H9 (cell line): Measurements from ENCODE around the gene MRAP. TPM values are rescaled to one million over a fixed set of nuclear protein-coding genes. Genes with fewer than 3 reads are reported as not detected.

Experiments used
- DNase-seq: peaks from one replicate; pipeline ENCODE4 v3.0.0-alpha.2; 2017
- H2AFZ ChIP-seq: one replicate; pipeline ENCODE4 v1.6.1; 2013; ENCODE audit warnings: mild to moderate bottlenecking, low read length, control low read depth, moderate library complexity
- H2AK5ac ChIP-seq: 2 replicates; pipeline ENCODE4 v1.6.1; 2013; ENCODE audit warnings: low read length, control low read depth, mixed read lengths; ENCODE audit not compliant: insufficient read length
- H2BK120ac ChIP-seq: one replicate; pipeline ENCODE4 v1.6.1; 2013; ENCODE audit warnings: low read depth, mild to moderate bottlenecking, low read length, control low read depth, inconsistent platforms; ENCODE audit not compliant: poor library complexity, severe bottlenecking
- H2BK12ac ChIP-seq: 2 replicates; pipeline ENCODE4 v1.6.1; 2013; ENCODE audit warnings: low read length, control low read depth, mixed read lengths, low read depth; ENCODE audit not compliant: insufficient read length
- H2BK15ac ChIP-seq: 2 replicates; pipeline ENCODE4 v1.6.1; 2013; ENCODE audit warnings: low read depth, low read length, control low read depth
- H2BK20ac ChIP-seq: one replicate; pipeline ENCODE4 v1.6.1; 2013; ENCODE audit warnings: low read depth, mild to moderate bottlenecking, low read length, control low read depth, inconsistent platforms; ENCODE audit not compliant: poor library complexity, severe bottlenecking
- H2BK5ac ChIP-seq: 2 replicates; pipeline ENCODE4 v1.6.1; 2013; ENCODE audit warnings: low read length, control low read depth, mixed read lengths; ENCODE audit not compliant: insufficient read length
- H3K14ac ChIP-seq: 2 replicates; pipeline ENCODE4 v1.6.1; 2013; ENCODE audit warnings: low read length, control low read depth; ENCODE audit not compliant: insufficient read depth
- H3K18ac ChIP-seq: 2 replicates; pipeline ENCODE4 v1.6.1; 2013; ENCODE audit warnings: low read depth, mild to moderate bottlenecking, mixed read lengths, low read length, control low read depth; ENCODE audit not compliant: insufficient read length
- H3K23ac ChIP-seq: 2 replicates; pipeline ENCODE4 v1.6.1; 2013; ENCODE audit warnings: low read length, control low read depth, mixed read lengths, low read depth; ENCODE audit not compliant: insufficient read length
- H3K23me2 ChIP-seq: 2 replicates; pipeline ENCODE4 v1.6.1; 2013; ENCODE audit warnings: low read depth, mild to moderate bottlenecking, mixed read lengths, low read length, control low read depth; ENCODE audit not compliant: insufficient read length, poor library complexity, severe bottlenecking
- H3K27ac ChIP-seq: 2 replicates; pipeline ENCODE4 v1.5.1; 2013; ENCODE audit warnings: low read length, control low read depth, mixed read lengths, low read depth; ENCODE audit not compliant: insufficient read length
- H3K27me3 ChIP-seq: 2 replicates; pipeline ENCODE4 v1.6.1; 2013; ENCODE audit warnings: low read length, control low read depth, inconsistent platforms; ENCODE audit not compliant: insufficient read depth
- H3K4ac ChIP-seq: 2 replicates; pipeline ENCODE4 v1.6.1; 2013; ENCODE audit warnings: low read depth, mild to moderate bottlenecking, control low read depth, inconsistent platforms, low read length, moderate library complexity
- H3K4me1 ChIP-seq: 2 replicates; pipeline ENCODE4 v1.6.1; 2013; ENCODE audit warnings: low read length, control low read depth, inconsistent platforms; ENCODE audit not compliant: insufficient read depth
- H3K4me2 ChIP-seq: 2 replicates; pipeline ENCODE4 v1.6.1; 2013; ENCODE audit warnings: low read length, control low read depth, mixed read lengths; ENCODE audit not compliant: insufficient read length, insufficient read depth
- H3K56ac ChIP-seq: 2 replicates; pipeline ENCODE4 v1.6.1; 2013; ENCODE audit warnings: low read depth, mild to moderate bottlenecking, mixed read lengths, low read length, control low read depth; ENCODE audit not compliant: insufficient read length
- H3K79me1 ChIP-seq: 2 replicates; pipeline ENCODE4 v1.6.1; 2013; ENCODE audit warnings: low read depth, mild to moderate bottlenecking, moderate library complexity, low read length, control low read depth, inconsistent platforms; ENCODE audit not compliant: insufficient read depth, poor library complexity, severe bottlenecking
- H3K79me2 ChIP-seq: 2 replicates; pipeline ENCODE4 v1.6.1; 2013; ENCODE audit warnings: low read length, control low read depth, inconsistent platforms; ENCODE audit not compliant: insufficient read depth
- H3K9ac ChIP-seq: 2 replicates; pipeline ENCODE4 v1.6.1; 2013; ENCODE audit warnings: low read length, control low read depth, mixed read lengths; ENCODE audit not compliant: insufficient read length; ENCODE audit errors: extremely low read depth
- H3K9me3 ChIP-seq: one replicate; pipeline ENCODE4 v1.6.1; 2013; ENCODE audit warnings: low read depth, low read length, inconsistent platforms; ENCODE audit not compliant: control insufficient read depth
- H3T11ph ChIP-seq: one replicate; pipeline ENCODE4 v1.6.1; 2013; ENCODE audit warnings: mild to moderate bottlenecking, low read length, control low read depth, inconsistent platforms
- H4K20me1 ChIP-seq: one replicate; pipeline ENCODE4 v1.6.1; 2013; ENCODE audit not compliant: control insufficient read depth, insufficient read length, insufficient read depth
- H4K5ac ChIP-seq: 2 replicates; pipeline ENCODE4 v1.6.1; 2013; ENCODE audit warnings: low read depth, mild to moderate bottlenecking, mixed read lengths, low read length, control low read depth; ENCODE audit not compliant: insufficient read length
- H4K8ac ChIP-seq: replicated peaks from 2 replicates; pipeline ENCODE4 v1.6.1; 2013; ENCODE audit warnings: low read length, control low read depth, mixed read lengths, low read depth; ENCODE audit not compliant: insufficient read length
- H4K91ac ChIP-seq: 2 replicates; pipeline ENCODE4 v1.6.1; 2013; ENCODE audit warnings: low read depth, mild to moderate bottlenecking, moderate library complexity, mixed read lengths, low read length, control low read depth; ENCODE audit not compliant: insufficient read length
- H3K27ac Mint-ChIP-seq, 3 experiments: 2 replicates in 2 of 3; 3 replicates in 1 of 3; pipeline ENCODE4 v1.8.0; 2020 to 2021; ENCODE audit warnings: mixed read lengths in 3 of 3, mild to moderate bottlenecking in 1 of 3, moderate library complexity in 1 of 3
- H3K27me3 Mint-ChIP-seq: 2 replicates; pipeline ENCODE4 v1.8.0; 2021; ENCODE audit warnings: low read depth, mild to moderate bottlenecking, moderate library complexity, mixed read lengths
- H3K36me3 Mint-ChIP-seq, 3 experiments: 2 replicates in 2 of 3; 3 replicates in 1 of 3; pipeline ENCODE4 v1.8.0; 2020 to 2021; ENCODE audit warnings: low read depth in 3 of 3, mixed read lengths in 3 of 3; ENCODE audit not compliant: insufficient read depth in 1 of 3
- H3K4me1 Mint-ChIP-seq, 2 experiments: 2 replicates each; pipeline ENCODE4 v1.8.0; 2020; ENCODE audit warnings: mixed read lengths in 2 of 2
- H3K4me3 Mint-ChIP-seq, 2 experiments: 2 replicates in 1 of 2; 3 replicates in 1 of 2; pipeline ENCODE4 v1.8.0; 2020 to 2021; ENCODE audit warnings: mild to moderate bottlenecking in 2 of 2, mixed read lengths in 2 of 2, moderate library complexity in 1 of 2
- H3K9me3 Mint-ChIP-seq, 2 experiments: 2 replicates in 1 of 2; 3 replicates in 1 of 2; pipeline ENCODE4 v1.8.0; 2020; ENCODE audit warnings: mild to moderate bottlenecking in 2 of 2, mixed read lengths in 2 of 2, moderate library complexity in 1 of 2
- WGBS: extraction: QIAGEN DNeasy Blood & Tissue Kit; methylation state at CpG from one replicate; pipeline ENCODE4 v1.1.7; 2013; ENCODE audit warnings: missing lambda C conversion rate, low lambda C conversion rate, mixed read lengths; ENCODE audit not compliant: insufficient read length; ENCODE audit errors: extremely low coverage; 5-methylcytosine and 5-hydroxymethylcytosine counted together
- total RNA-seq: library from RNA; stranded (reverse); gene quantifications from 2 replicates; pipeline ENCODE4 v1.2.1, GENCODE V29; 2021
- TF ChIP-seq, protein P1 (sequence below): fragments of 200-600 bp; sonication (generic); conservative IDR thresholded peaks from 3 replicates; pipeline ENCODE4 v1.8.0; 2021; ENCODE audit warnings: antibody characterized with exemption, mild to moderate bottlenecking

MRAP gene
- total RNA-seq, 1 experiment from 2014 or later, result not detected

DNA sequence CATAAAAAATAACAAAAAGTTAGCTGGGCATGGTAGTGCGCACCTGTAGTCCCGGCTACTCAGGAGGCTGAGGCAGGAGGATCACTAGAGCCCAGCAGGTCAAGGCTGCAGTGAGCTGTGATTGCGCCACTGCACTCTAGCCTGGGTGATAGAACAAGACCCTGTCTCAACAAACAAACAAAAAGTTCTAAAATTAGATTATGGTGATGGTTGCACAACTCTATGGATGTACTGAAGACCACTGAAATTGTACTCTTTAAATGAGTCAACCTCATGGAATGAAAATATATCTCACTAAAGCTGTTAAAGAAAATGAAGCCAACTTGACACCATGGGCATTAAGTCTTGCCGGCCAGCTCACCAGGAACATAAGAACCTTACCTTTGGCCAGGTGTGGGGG is 9.1 kb downstream of the MRAP start:
- Histone ChIP-seq H3K18ac (no peak overlapping the region), H4K20me1 (no peaks in the 10 kb centered on the region), H3K4ac (no peak overlapping the region), H3K9me3 (no peaks in the 10 kb centered on the region), H3K9ac (no peak overlapping the region), H4K8ac (no peak overlapping the region), H4K5ac (no peak overlapping the region), H3K79me1 (no peaks in the 10 kb centered on the region), H3K4me1 (no peaks in the 10 kb centered on the region), H3K27me3 (no peaks in the 10 kb centered on the region), H3K14ac (no peak overlapping the region), H3K23ac (no peak overlapping the region), H3K23me2 (no peaks in the 10 kb centered on the region), H3K56ac (no peak overlapping the region), H3K27ac (no peak overlapping the region), H3K4me2 (no peak overlapping the region), H3T11ph (no peak overlapping the region), H2BK5ac (no peak overlapping the region), H2BK12ac (no peak overlapping the region), H2BK15ac (no peak overlapping the region), H2BK20ac (no peak overlapping the region), H2BK120ac (no peak overlapping the region), H2AK5ac (no peak overlapping the region), H3K79me2 (no peaks in the 10 kb centered on the region), H2AFZ (no peak overlapping the region), H4K91ac (no peak overlapping the region)
- H3K4me1 Mint-ChIP-seq, result peaks cover 11 to 14% of the 10 kb centered on the region in 2 experiments
- H3K27ac Mint-ChIP-seq, result no peak overlapping the region
- H3K36me3 Mint-ChIP-seq, result peaks cover 4 to 28% (median 7%) of the 10 kb centered on the region in 3 experiments; a peak in 5 of 7 replicates
- no peak for DNase-seq
- H3K9me3 Mint-ChIP-seq, result no peaks in the 10 kb centered on the region
- TF ChIP-seq, protein P1, sequence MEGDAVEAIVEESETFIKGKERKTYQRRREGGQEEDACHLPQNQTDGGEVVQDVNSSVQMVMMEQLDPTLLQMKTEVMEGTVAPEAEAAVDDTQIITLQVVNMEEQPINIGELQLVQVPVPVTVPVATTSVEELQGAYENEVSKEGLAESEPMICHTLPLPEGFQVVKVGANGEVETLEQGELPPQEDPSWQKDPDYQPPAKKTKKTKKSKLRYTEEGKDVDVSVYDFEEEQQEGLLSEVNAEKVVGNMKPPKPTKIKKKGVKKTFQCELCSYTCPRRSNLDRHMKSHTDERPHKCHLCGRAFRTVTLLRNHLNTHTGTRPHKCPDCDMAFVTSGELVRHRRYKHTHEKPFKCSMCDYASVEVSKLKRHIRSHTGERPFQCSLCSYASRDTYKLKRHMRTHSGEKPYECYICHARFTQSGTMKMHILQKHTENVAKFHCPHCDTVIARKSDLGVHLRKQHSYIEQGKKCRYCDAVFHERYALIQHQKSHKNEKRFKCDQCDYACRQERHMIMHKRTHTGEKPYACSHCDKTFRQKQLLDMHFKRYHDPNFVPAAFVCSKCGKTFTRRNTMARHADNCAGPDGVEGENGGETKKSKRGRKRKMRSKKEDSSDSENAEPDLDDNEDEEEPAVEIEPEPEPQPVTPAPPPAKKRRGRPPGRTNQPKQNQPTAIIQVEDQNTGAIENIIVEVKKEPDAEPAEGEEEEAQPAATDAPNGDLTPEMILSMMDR, result no peak
- no peak overlapping the region for H3K4me3 Mint-ChIP-seq
- H3K27me3 Mint-ChIP-seq, result no peaks in the 10 kb centered on the region
- no CpG with 5 or more reads among the region's 4 CpGs for WGBS
